GM21367 (cell line): ENCODE results near the gene MAP3K5.

ENCODE experiments used
- ATAC-seq: cut with Tn5 transposase; IDR thresholded peaks from one replicate; pipeline ENCODE4 v1.9.1; 2021; ENCODE audit not compliant: unreplicated experiment

Gene MAP3K5

GRCh38 chr6:136525586-136526195 lies 266.6 kb downstream of the MAP3K5 start:
- ATAC-seq = no peak

GRCh38 chr6:136524936-136525413 lies 267.3 kb downstream of the MAP3K5 start:
- no peak for ATAC-seq

GRCh38 chr6:136524339-136524935 lies 267.8 kb downstream of the MAP3K5 start:
- ATAC-seq = no peak

GRCh38 chr6:136523196-136523595 lies 269.1 kb downstream of the MAP3K5 start:
- no peak for ATAC-seq

GRCh38 chr6:136522636-136523035 lies 269.6 kb downstream of the MAP3K5 start:
- ATAC-seq = no peak

GRCh38 chr6:136521911-136522310 lies 270.4 kb downstream of the MAP3K5 start:
- no peak for ATAC-seq

GRCh38 chr6:136521427-136521826 lies 270.9 kb downstream of the MAP3K5 start:
- no peak for ATAC-seq

- ATAC-seq = no peak
Observed at GRCh38 chr6:136520517-136520916, 271.8 kb downstream of the MAP3K5 start.

GRCh38 chr6:136517582-136517981 lies 274.7 kb downstream of the MAP3K5 start:
- no peak for ATAC-seq

GRCh38 chr6:136517002-136517401 lies 275.3 kb downstream of the MAP3K5 start:
- ATAC-seq = no peak

- ATAC-seq = no peak
Observed at GRCh38 chr6:136514591-136514990, 277.7 kb downstream of the MAP3K5 start.

- no peak for ATAC-seq
Observed at GRCh38 chr6:136511926-136512325, 280.4 kb downstream of the MAP3K5 start.

- ATAC-seq = no peak
Observed at GRCh38 chr6:136511397-136511796, 280.9 kb downstream of the MAP3K5 start.

- no peak for ATAC-seq
Observed at GRCh38 chr6:136510782-136511181, 281.5 kb downstream of the MAP3K5 start.

- ATAC-seq = no peak
Observed at GRCh38 chr6:136510299-136510698, 282.0 kb downstream of the MAP3K5 start.

GRCh38 chr6:136508725-136509392 lies 283.4 kb downstream of the MAP3K5 start:
- no peak for ATAC-seq
